Skeletal muscle tissue (tissue), 4 donors: ENCODE results near the gene NIPBL. TPM values are rescaled to one million over a fixed set of nuclear protein-coding genes. Genes with fewer than 3 reads are reported as not detected.
"Not testable (repeated sequence)": the region's sequence is repeated elsewhere in the genome, so short reads cannot be mapped to it uniquely, and the experiment has no call there.

Experiments used
- H3K27ac ChIP-seq: one replicate; pipeline ENCODE4 v1.7.0; 2013; ENCODE audit warnings: mild to moderate bottlenecking, low read depth, low read length, inconsistent platforms
- H3K27me3 ChIP-seq, 3 donors: one replicate each; pipeline ENCODE4 v1.7.0; 2013; ENCODE audit warnings: low read length in 3 of 3; ENCODE audit not compliant: control insufficient read depth in 3 of 3, insufficient read depth in 3 of 3
- H3K36me3 ChIP-seq, 3 donors: one replicate each; pipeline ENCODE4 v1.7.0; 2013; ENCODE audit warnings: low read length in 3 of 3; ENCODE audit not compliant: control insufficient read depth in 3 of 3, insufficient read depth in 3 of 3
- H3K4me1 ChIP-seq, 3 donors: one replicate each; pipeline ENCODE4 v1.7.0; 2013; ENCODE audit warnings: low read length in 3 of 3, mild to moderate bottlenecking in 3 of 3; ENCODE audit not compliant: control insufficient read depth in 3 of 3, insufficient read depth in 3 of 3
- H3K4me3 ChIP-seq, 3 donors: one replicate each; pipeline ENCODE4 v1.7.0; 2013; ENCODE audit warnings: low read length in 3 of 3
- H3K9ac ChIP-seq, 3 donors: one replicate each; pipeline ENCODE4 v1.7.0; 2013; ENCODE audit warnings: low read length in 3 of 3, mild to moderate bottlenecking in 3 of 3, moderate library complexity in 2 of 3, low read depth in 1 of 3
- H3K9me3 ChIP-seq, 3 donors: one replicate each; pipeline ENCODE4 v1.7.0; 2013; ENCODE audit warnings: low read length in 3 of 3; ENCODE audit not compliant: control insufficient read depth in 3 of 3
- total RNA-seq: library from RNA; depleted of rRNA; stranded (reverse); fragments of >200 nt; gene quantifications from one replicate; pipeline ENCODE4 v1.2.3, GENCODE V29; 2014
- donor health status: Osteomylitis.

Gene NIPBL
- total RNA-seq, 1 donor from 2014 or later, result 36.5 TPM

DNA sequence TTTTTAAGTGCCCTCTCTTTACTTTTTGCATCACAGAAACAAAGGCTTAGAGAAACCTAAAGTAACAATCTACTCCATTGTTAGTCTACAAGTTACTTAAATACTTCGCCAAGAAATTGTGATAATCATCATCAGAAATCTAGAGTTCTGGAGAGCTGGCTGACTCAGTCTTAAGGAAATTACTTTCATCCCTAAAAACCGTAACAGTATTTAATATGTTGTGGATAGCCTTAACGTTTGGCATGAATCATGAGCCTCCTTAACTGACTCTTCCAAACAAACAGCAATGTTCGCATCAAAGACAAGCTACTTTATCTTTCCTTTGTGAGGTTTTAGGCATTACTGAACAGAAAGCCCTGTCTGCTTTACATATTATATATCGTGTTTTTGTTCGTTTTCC lies 128.7 kb downstream of the NIPBL start:
- no peaks in the 10 kb centered on the region for H3K9me3 ChIP-seq
- H3K4me1 ChIP-seq, result no peaks in the 10 kb centered on the region
- no peaks in the 10 kb centered on the region for H3K27me3 ChIP-seq
- no peak overlapping the region for H3K4me3 ChIP-seq
- H3K36me3 ChIP-seq, result peaks cover 9 to 48% (median 40%) of the 10 kb centered on the region in 3 donors
- no peak overlapping the region for H3K27ac ChIP-seq
- H3K9ac ChIP-seq, result no peak overlapping the region

DNA sequence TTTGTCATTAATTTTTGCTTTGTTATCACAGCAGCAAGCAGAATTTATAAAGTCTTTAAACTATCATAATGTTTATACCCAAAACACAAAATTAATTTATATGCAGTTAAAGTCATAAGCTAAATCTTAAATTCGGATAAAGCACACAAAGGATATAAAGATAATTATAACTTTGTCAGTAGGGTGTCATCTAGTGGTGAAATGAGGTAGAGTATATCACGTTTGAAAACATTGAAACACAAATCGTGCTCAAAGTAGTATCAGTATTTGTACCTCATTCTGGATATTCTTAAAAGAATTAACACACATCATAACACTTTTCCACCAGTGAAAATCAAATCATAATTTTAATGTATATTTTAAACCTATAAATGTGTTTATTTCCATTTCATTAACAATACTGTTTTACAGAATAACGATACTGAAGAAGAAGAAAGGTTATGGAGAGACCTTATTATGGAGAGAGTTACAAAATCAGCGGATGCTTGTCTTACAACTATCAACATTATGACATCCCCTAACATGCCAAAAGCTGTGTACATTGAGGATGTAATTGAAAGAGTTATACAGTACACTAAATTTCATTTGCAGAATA lies 129.5 kb downstream of the NIPBL start:
- Histone ChIP-seq H3K9me3 (no peaks in the 10 kb centered on the region), H3K4me1 (no peaks in the 10 kb centered on the region), H3K27ac (no peak overlapping the region), H3K36me3 (peaks cover 11 to 49% (median 35%) of the 10 kb centered on the region in 3 donors), H3K9ac (no peak overlapping the region), H3K4me3 (no peak overlapping the region), H3K27me3 (no peaks in the 10 kb centered on the region)

DNA sequence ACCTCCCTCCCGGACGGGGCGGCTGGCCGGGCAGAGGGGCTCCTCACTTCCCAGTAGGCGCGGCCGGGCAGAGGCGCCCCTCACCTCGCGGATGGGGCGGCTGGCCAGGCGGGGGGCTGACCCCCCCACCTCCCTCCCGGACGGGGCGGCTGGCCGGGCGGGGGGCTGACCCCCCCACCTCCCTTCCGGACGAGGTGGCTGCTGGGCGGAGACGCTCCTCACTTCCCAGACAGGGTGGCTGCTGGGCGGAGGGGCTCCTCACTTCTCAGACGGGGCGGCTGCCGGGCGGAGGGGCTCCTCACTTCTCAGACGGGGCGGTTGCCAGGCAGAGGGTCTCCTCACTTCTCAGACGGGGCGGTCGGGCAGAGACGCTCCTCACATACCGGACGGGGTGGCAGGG lies 136.6 kb downstream of the NIPBL start:
- H3K4me1 ChIP-seq, H3K27ac ChIP-seq, H3K9ac ChIP-seq, H3K4me3 ChIP-seq, H3K9me3 ChIP-seq, H3K27me3 ChIP-seq: not testable (repeated sequence)
- H3K36me3 ChIP-seq, result peaks cover 11 to 37% (median 32%) of the 10 kb centered on the region in 3 donors

DNA sequence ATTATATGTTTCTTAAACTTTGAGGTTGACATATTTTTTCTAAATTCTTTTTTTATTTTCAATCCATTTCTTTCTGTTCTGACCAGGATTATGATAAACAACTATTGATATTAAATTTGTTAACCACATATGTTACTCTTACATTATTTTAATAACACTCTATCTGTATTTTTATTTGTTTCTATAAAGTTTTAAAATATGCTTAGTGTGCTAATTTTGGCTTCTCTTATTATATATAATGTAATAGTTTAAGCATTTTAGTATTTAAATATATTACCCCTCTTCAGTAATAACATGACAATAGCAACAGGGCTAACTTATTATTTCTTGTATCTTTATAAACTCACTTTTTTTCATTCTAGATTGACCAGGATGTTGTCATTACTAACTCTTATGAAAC lies 137.8 kb downstream of the NIPBL start:
- no peaks in the 10 kb centered on the region for H3K9me3 ChIP-seq
- H3K27ac ChIP-seq, result no peak overlapping the region
- H3K36me3 ChIP-seq, result peaks cover 6 to 33% (median 33%) of the 10 kb centered on the region in 3 donors
- H3K4me1 ChIP-seq, result no peaks in the 10 kb centered on the region
- H3K9ac ChIP-seq, result no peak overlapping the region
- H3K27me3 ChIP-seq, result no peaks in the 10 kb centered on the region
- no peak overlapping the region for H3K4me3 ChIP-seq

DNA sequence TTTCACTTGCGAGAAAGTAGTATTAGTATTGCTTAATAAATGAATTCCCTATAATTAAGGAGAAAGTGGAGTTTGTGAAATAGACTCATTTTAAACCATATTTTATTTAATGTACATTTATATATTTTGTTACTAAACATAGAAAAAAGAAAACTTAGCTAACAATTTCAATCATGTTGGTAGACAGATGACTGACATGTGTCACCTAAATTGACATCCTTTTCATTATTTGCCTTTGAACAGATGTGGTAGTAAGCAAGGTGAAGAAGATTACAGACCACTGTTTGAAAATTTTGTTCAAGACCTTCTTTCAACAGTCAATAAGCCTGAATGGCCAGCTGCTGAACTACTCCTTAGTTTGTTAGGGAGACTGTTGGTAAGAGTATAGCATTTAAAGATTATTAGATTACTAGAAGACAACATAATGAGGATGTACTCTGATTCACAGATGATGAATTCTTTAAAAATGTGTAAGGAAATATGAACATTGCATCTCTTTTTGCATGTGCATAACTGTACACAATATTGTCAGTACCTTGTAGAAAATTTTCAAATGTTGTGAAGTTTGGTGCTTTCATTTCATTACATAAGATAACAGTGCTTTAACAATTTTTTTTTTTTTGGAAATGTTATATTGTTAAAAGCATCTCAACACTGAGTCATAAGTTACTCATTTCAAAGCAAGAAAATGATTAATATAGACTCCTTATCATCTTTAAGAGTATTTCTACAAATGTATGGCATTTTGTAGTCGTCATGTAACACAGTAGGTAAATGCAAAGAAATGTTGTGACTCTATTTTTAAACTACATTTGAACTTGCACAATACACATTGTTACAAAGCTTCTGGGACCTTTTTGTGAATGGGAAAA lies 139.5 kb downstream of the NIPBL start:
- no peak overlapping the region for H3K4me3 ChIP-seq
- H3K4me1 ChIP-seq, result no peaks in the 10 kb centered on the region
- H3K36me3 ChIP-seq, result peaks cover 13 to 35% (median 31%) of the 10 kb centered on the region in 3 donors
- no peaks in the 10 kb centered on the region for H3K9me3 ChIP-seq
- no peak overlapping the region for H3K9ac ChIP-seq
- H3K27ac ChIP-seq, result no peak overlapping the region
- no peaks in the 10 kb centered on the region for H3K27me3 ChIP-seq

DNA sequence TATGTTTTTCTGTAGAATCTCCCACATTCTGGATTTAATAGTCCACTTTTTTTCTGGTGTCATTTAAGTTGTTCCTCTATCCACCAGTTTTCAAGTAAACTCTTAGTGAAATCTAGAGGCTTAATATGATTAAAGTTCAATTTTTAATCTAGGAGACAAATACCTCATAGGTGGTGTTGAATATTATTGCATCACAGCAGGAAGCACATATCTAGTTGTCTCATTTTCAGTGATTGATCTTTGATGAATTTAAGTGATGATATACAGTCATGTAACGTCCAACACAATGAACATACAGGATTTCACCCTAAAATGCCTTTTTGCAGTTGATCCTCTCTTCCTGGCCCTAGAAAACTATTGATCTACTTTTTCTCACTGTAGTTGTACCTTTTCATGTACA lies 152.3 kb downstream of the NIPBL start:
- Histone ChIP-seq H3K9ac (no peak overlapping the region), H3K4me3 (no peak overlapping the region), H3K36me3 (peaks cover 13 to 40% (median 24%) of the 10 kb centered on the region in 3 donors)

DNA sequence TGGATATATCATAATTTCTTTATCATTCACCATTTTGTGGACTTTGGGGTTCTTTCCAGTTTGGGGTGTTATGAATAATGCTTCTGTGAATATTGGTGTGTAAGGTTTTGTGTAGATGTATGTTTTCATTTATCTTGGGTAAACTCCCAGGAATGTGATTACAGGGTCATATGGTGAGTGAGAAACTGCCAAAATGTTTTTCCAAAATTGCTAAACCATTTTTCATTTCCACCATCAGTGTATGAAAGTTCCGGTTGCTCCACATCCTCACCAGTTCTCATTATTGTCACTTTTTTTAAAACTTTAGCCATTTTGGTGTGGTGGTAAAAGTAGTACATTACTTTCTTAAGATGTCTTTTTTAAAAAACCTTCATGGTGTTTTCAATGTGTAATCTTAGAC lies 152.9 kb downstream of the NIPBL start:
- Histone ChIP-seq H3K4me1 (no peaks in the 10 kb centered on the region), H3K9ac (no peak overlapping the region), H3K27me3 (no peaks in the 10 kb centered on the region), H3K36me3 (peaks cover 12 to 37% (median 19%) of the 10 kb centered on the region in 3 donors), H3K4me3 (no peak overlapping the region), H3K27ac (no peak overlapping the region), H3K9me3 (no peaks in the 10 kb centered on the region)

More for the DNA sequence above, 152.3 kb downstream of the NIPBL start:
- Histone ChIP-seq H3K27ac (no peak overlapping the region), H3K27me3 (no peaks in the 10 kb centered on the region), H3K4me1 (no peaks in the 10 kb centered on the region), H3K9me3 (no peaks in the 10 kb centered on the region)

DNA sequence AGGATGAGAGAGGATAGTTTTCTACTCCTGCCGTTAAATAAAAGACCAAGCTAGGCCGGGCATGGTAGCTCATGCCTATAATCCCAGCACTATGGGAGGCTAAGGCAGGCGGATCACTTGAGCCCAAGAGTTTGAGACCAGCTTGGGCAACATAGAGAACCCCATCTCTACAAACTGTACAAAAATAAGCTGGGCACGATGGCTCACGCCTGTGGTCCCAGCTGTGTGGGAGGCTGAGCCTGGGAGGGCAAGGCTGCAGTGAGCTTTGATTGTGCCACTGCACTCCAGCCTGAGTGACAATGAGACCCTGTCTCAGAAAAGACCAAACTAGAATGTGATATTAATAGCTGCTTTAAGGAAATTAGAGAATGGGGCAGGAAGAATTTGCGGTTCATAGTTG lies 158.4 kb downstream of the NIPBL start:
- no peaks in the 10 kb centered on the region for H3K4me1 ChIP-seq
- no peak overlapping the region for H3K27ac ChIP-seq
- H3K9ac ChIP-seq, result no peak overlapping the region
- H3K4me3 ChIP-seq, result no peak overlapping the region
- no peaks in the 10 kb centered on the region for H3K27me3 ChIP-seq
- no peaks in the 10 kb centered on the region for H3K9me3 ChIP-seq
- peaks cover 5 to 14% (median 8%) of the 10 kb centered on the region in 3 donors for H3K36me3 ChIP-seq

DNA sequence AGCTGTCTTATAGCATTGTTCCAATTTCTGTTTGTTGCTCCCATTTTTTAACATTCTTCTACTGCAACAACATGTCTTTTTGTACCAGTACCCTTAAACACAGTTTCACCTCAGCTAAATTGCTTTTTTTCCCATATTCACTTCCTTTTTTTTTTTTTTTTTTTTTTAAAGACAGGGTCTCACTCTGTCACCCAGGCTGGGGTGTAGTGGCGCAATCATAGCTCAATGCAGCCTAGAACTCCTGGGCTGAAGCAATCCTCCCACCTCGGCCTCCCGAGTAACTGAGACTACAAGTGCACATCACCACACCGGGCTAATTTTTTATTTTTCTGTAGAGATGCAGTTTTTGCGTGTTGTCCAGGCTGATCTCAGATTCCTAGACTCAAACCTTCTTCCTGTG lies 161.3 kb downstream of the NIPBL start:
- no peak overlapping the region for H3K4me3 ChIP-seq
- no peak overlapping the region for H3K27ac ChIP-seq
- H3K36me3 ChIP-seq, result peaks cover 8 to 11% (median 10%) of the 10 kb centered on the region in 3 donors
- H3K9ac ChIP-seq, result no peak overlapping the region
- no peaks in the 10 kb centered on the region for H3K9me3 ChIP-seq
- no peaks in the 10 kb centered on the region for H3K27me3 ChIP-seq
- no peaks in the 10 kb centered on the region for H3K4me1 ChIP-seq

DNA sequence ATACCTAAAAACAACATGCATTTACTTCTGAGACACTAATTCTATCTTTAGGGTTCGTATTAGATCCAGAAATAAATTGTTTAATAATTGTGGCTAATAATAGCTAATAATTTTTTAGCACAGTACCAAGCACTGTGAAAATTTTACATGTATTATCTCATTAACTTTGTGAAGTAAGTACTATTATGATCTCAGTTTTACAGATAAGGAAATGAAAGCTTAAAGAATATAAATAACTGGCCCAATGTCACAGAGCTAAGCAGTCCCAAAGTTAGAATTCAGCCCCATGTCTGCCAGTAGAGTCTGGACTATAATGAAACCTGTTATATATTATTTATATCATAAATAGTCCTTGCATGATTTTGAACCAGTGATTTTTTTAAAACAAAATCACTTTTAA lies 163.3 kb downstream of the NIPBL start:
- Histone ChIP-seq H3K27me3 (no peaks in the 10 kb centered on the region), H3K4me3 (no peak overlapping the region), H3K9ac (no peak overlapping the region), H3K9me3 (no peaks in the 10 kb centered on the region), H3K27ac (no peak overlapping the region), H3K36me3 (peaks cover 14 to 18% (median 15%) of the 10 kb centered on the region in 3 donors), H3K4me1 (no peaks in the 10 kb centered on the region)
